PC-9 (cell line): ENCODE measurements around the gene ITPKB.

ENCODE experiments used
- CTCF ChIP-seq: fragments of 200-600 bp; sonication (generic); conservative IDR thresholded peaks from 2 replicates; pipeline ENCODE4 v1.6.1; 2017; ENCODE audit warnings: mixed run types, antibody characterized with exemption, mild to moderate bottlenecking, moderate library complexity
- EZH2 ChIP-seq: fragments of 200-600 bp; sonication (generic); IDR thresholded peaks from 2 replicates; pipeline ENCODE4 v1.8.0; 2017; ENCODE audit warnings: antibody characterized with exemption, low read depth

GRCh38 chr1:226649780-226650179 is 89.3 kb downstream of the ITPKB start:
- TF ChIP-seq CTCF (0 out of 2 replicates have a peak, but pooled peaks have one; percentile 24), EZH2 (no peak)
